ENCODE measurements around the gene JMJD8.

Gene JMJD8, protein sequence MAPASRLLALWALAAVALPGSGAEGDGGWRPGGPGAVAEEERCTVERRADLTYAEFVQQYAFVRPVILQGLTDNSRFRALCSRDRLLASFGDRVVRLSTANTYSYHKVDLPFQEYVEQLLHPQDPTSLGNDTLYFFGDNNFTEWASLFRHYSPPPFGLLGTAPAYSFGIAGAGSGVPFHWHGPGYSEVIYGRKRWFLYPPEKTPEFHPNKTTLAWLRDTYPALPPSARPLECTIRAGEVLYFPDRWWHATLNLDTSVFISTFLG

DNA sequence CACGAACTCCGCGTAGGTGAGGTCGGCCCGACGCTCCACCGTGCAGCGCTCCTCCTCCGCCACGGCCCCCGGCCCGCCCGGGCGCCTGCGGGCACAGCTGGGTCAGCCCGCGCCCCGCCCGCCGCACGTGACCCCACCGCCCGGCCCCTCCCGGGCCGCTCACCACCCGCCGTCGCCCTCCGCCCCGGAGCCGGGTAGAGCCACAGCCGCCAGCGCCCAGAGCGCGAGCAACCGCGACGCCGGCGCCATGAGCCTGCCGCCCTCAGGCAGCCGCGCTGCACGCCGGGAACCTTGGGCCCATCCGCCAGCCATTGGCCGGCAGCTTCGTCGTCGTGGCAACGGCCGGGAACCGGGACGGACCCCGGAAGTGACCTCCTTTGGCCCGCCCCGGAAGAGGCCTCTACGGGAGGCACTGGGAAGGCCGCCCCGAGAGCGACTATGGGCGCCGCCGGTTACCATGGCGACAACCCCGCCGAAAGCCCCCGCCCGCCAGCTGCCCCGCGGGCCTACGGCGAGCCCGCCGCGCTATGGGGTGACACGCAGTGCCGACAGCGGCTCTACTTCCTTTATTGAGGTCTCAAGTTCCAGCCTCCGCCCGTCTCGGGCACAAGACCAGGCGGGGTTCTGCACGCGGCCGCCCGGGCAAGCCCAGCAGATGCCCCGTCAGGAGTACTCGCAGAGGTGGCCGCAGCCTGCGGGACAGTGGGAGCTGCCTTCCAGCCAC, at the start of gene JMJD8:
Gene JMJD8, minus strand, starts transcription at position 264 of the 724 bp plus-strand sequence. Its CDS starts 15 bp downstream, at position 249.
- DNase-seq: peak; percentile 95

DNA sequence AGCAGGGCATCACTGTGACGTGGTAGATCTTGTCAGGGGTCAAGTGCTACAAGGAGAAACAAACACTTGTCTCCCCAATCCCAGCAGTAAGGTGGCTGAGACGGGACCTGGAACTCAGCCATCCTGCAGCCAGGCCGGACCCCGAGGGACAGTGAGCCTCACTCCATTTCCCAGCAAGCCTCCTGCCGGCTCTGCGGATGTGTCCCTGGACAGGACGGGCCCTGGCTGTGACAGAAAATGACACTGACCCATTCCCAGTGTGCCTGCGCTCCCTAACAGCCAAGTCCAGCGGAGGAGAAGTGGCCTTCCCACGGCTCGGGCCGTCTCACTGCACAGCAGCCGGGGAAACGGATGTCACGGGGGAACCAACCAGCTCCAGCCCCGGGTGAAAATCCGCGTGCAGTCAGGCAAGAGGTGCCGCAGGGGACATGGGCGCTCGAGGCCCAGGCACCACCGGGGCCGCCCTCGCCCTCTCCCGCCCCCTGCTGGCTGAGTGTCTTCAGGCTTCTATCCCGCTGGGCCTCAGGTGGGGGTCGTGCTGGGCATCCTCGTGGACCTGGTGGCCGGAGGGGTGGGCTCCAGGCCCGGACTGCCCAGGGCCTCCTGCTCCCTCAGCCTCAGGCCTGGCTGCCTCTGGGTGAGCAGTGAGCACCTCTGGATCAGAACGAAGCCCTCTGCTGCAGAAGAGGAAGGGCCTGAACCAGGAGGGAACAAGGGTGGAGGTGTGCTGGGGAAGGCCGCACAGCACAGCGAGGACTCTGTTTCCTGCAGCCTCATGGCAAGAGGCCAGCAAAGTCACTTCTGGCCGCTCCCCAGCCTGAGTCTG, 49.5 kb upstream of the JMJD8 start:
- DNase-seq: no peak

DNA sequence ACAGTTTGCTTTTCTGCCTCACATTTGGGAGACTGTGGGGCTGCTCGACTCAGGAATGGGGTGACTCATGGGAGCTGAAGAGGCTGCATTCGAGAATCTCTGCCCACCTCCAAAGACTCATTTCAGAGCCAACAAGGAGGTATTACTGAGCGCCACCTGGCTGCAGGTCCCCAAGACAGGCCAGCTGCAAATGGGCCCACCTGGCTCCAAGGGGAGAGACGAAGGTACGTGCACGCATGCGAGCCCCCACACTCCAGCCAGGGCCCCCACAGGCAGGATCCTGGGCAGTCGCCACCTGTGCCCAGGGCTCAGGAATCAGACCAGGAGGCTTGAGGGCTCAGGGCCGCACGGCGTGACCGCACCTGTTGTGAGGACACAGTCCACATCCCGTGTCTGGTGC, 48.8 kb upstream of the JMJD8 start:
- DNase-seq: no peak

DNA sequence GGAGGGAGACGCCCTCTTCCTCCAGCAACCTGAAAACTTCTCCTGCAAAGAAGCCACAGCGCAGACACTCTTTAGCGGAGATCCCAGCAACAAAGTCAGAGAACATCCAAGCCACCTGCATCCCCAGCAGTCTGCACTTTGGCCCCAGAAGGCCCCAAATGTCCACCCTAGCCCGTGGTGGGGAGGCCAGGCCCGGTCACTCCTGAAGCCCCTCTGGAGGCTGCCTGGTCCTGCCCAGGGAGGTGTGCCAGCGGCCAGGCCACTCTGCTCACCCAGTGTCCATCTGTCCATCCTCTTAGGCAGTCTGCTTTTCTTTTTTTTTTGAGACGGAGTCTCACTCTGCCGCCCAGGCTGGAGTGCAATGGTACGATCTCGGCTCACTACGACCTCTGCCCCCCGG, 48.2 kb upstream of the JMJD8 start:
- DNase-seq: no peak

DNA sequence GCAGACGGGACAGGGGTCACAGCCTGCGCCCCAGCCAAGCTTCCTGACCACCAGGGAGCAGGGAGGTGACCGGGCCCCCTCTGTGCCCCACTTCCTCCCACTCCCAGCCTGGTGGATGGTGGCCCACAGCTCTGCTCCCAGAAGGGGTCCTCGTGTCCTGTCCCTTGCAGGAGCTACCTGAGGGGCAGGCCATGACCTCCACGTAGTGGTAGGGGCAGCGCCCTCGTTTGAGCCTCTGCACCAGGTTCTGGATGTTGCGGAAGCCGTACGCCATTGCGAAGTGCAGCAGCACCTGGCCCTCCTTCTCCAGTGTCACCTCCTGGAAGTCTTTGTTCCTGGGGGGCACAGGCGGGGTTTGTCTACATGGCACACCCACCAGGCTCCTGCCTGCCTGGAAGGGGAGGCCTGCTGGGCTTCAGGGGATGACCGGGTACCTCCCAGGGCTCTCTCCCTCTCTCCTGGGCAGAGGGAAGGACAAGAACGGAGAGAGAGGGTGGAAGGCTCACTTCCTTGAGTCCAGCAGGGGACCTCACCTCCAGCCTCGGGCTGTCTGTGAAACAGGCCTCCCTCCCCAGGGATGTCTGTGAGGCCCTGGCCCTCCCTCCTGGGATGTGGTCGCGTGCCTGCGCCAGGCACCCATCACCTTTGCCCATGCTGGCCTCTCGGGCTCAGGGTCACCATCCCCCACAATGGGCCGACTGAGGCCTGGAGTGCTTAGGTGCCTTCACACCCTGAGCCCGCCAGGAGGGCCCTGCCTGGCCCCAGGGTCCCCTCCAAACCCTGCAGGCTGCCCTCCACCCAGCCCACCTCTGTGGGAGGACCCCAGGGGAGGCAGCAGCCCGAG, 46.8 kb upstream of the JMJD8 start:
- DNase-seq: no peak

DNA sequence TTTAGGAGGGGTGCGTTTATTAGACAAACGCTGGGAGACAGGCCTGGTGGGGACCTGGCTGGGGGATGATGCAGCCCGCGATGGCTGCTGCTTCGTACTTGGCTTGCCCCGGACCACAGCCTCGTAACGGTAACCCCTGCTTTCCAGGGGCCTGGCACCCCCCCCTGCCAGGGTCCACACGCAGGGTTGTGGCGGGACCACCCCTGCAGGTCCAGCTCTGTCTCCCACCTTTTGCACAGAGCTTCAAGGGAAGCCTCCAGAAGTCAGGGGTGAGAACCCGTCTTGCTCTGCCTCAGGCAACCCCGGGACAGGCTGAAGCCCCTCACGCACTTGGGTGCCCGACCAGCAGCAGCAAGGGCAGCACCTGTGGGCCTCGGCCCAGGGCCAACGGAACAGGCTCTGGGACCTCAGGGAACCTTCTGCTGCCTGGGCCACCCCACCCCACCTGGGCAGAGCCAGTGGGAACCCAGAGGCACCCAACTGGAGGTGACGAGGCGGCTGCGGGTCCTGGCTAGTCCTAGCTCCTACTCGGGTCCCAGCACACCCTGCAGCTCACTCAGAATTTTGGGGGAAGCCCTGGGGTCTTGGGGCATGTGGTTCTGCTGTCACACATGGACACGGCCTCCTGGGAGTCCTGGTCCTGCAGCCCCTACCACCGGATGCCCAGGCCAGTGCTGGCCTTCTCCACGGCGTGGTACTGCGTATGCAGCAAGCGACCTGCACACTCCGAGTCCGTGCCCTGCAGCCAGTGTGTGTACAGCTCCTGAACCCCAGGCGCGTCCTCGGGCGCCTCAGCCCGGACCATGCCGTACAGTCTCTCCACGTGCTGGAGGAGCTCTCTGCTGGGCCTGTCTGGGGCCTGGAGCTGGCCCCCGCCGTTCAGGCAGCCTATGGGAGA, 45.9 kb upstream of the JMJD8 start:
- no peak for DNase-seq

DNA sequence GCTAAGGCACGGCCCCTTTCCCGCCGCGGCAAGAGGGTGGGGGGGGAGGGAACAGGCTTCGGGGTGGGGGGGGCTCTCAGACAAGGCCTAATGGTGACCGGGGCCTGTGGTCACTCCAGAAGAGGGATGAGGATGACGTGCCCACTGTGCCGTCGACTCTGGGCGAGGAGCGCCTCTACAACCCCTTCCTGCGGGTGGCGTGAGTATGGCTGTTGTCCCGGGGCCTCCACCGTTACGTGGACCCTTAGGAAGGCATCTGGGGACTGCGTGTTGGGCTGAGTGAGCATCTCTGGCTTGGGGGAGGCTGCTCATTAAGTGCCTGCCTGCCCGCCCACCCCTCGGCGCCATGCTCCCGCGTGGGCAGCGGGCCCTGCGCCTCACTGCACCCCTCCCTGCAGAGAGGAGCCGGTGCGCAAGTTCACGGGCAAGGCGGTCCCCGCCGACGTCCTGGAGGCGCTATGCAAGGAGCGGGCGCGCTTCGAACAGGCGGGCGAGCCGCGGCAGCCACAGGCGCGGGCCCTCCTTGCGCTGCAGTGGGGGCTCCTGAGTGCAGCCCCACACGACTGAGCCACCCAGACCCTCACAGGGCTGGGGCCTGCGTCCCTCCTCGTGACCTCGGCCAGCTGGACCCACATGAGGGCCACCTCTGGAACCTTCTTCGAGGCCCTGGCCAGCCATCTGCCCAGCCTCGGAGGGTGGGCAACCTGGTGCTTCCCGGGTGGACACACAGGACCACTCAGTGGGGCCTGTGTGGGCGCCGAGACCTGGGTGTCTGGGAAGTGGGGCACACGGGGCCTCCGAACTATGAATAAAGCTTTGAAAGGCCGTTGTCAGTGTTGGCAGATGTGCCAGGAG, 45.0 kb upstream of the JMJD8 start:
- DNase-seq: no peak

DNA sequence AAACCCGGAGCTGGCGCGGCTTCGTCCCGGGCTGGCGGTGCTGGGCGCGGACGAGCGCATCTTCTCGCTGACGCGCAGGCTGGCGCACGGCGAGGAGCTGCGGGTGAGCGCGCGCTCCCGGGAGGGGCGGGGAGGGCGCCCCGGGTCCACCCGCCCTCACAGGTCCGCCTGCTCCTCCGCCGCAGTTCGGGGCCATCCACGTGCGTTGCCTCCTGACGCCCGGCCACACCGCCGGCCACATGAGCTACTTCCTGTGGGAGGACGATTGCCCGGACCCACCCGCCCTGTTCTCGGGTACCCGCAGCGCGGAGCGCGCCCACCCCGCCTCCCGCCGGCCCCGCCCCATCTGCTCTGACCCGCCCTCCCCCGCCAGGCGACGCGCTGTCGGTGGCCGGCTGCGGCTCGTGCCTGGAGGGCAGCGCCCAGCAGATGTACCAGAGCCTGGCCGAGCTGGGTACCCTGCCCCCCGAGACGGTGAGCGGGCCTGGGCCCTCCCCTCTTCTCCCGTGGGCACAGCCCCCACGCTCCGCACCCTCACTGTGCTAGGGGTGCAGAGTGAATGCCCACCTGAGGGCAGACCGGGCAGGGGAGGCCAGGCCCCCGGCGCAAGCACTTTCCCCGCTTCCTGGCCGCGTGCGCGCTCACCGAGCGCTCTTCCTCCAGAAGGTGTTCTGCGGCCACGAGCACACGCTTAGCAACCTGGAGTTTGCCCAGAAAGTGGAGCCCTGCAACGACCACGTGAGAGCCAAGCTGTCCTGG, 44.2 kb upstream of the JMJD8 start:
- peak; percentile 40 for DNase-seq

DNA sequence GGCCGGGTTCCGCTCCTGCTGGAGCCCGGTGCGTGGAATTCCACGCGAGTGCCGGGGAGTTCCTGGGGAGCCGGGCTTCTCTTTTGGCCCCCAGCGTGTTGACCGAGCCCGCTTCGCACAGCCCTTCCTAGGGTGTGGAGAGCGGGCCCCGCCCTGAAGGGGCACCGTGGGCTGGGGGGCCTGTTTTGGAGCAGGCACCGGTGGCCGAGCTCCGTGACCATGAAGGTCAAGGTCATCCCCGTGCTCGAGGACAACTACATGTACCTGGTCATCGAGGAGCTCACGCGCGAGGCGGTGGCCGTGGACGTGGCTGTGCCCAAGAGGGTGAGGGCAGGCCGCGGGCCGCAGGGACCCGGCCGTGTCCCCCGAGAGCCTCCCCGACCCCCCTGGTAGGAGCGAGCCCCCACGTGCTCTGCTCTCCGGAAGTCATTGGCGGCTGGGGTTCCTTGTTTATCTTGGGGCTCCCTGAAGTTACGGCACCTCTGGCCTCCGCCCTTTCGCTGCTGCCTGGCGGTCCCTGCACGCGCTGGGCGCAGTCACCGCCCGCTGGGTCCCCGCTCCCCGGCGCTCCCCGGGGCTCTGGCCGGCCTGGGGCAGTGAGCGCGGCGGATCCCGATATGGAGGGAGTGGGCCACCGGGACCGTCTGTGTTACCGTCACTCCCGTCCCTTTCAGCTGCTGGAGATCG, 43.3 kb upstream of the JMJD8 start:
- DNase-seq: no peak

DNA sequence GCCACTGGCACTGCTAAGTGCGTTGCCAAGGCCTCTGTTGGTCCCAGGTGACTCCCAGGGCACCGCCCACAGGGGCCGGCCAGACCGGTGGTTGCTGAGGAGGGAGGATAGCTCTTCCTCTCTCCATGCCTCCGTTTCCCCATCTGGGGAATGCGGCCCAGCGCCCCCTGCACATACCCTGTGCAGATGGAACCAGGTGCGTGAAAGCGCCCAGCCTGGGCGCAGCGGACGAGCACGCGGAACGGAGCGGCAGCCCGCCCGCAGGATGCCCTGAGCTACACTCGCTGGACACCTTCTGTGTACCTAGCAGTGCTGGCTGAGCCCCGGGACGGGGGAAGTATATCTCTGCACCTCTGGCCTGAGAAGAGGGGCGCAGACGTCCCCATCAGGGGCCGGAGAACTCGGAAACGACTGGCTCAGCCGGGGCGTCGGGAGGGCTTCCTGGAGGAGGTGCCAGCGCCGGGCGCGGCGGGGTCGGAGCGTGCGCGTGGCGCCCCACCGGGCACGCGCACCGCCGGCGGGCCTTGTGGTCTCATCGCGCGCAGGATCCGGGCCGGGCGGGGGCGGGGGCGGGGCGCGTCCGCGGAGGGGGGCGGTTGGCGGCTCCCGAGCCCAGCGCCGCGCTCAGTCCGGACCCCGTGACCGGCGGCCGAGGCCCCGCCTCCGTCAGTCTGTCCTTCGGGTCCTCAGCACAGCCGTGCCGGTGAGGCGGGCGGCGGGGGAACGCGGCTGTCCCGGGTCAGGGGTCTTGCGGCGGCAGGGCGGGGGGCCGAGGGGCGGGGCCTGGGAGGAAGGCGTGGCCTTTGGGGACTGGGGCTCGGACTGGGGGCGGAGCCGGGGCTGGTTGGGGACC, 42.5 kb upstream of the JMJD8 start, which contains the start of the genes CCDC78 and HAGHL:
Gene CCDC78, minus strand, starts transcription at position 6 of the 853 bp plus-strand sequence. CDS start 76 bp downstream, outside the sequence.
Gene HAGHL, plus strand, starts transcription at position 669 of the 853 bp plus-strand sequence. CDS start 404 bp downstream, outside the sequence.
- no peak for DNase-seq

DNA sequence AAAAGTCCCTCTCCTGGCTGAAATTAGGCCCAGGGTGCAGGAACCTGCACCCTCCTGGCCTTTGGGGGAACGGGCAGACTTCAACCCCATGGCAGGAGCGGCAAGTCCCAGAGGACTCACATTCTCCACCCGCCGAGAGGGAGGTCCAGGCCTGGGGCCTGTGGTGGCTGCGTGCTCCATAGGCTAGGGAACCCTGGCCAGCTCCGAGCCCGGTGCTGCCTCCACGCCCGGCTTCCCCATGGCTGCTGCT, 42.0 kb upstream of the JMJD8 start:
- DNase-seq: no peak

DNA sequence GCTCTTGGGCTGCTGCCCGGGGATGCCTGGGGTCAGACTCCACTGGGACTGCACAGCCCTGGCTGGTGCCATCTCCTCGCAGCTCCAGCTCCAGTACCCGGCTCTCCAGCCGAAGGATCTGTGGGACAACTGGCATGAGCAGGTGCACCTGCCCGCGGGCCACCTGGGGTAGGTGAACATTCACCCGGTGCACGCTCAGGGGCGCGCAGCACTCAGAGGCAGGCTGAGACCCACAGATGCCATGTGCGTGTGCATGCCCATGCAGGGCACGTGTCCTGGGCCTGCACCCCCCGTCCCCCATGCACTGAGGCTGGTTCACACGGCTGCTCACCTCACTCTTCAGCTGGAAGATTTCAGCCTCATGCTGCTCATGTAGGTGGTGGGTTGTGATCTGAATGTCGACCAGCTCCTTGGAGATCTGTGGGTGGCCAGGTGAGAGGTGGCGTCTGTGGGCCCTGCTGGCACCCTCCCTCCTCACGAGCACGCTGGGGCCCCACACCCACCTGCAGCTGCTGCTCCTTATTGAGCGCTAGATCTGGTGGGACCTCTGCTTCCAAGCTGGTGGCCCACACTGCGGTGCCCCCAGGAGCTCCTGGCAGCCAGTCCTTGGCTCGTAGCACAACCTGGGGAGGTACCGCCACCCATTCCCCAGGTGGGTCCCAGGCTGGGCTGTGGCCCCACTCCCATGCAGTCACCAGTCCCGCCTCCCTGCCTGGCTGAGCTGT, 41.5 kb upstream of the JMJD8 start:
- no peak for DNase-seq

DNA sequence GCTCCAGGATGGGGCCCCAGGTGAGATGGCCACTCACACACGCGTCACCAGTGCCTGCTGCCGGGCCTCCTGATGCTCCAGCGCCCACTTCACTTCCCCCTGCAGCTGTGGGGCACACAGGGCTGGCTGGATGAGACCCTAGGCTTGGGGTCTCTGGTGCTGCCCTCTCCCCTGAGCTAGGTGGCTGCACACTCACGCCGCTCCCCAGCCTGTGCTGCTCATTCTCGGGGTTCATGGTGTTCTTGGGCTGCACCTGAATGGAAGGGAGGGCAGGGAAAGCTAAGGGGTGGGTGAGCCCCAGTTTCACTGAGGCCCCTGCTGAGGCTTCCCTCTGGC, 40.9 kb upstream of the JMJD8 start:
- no peak for DNase-seq

DNA sequence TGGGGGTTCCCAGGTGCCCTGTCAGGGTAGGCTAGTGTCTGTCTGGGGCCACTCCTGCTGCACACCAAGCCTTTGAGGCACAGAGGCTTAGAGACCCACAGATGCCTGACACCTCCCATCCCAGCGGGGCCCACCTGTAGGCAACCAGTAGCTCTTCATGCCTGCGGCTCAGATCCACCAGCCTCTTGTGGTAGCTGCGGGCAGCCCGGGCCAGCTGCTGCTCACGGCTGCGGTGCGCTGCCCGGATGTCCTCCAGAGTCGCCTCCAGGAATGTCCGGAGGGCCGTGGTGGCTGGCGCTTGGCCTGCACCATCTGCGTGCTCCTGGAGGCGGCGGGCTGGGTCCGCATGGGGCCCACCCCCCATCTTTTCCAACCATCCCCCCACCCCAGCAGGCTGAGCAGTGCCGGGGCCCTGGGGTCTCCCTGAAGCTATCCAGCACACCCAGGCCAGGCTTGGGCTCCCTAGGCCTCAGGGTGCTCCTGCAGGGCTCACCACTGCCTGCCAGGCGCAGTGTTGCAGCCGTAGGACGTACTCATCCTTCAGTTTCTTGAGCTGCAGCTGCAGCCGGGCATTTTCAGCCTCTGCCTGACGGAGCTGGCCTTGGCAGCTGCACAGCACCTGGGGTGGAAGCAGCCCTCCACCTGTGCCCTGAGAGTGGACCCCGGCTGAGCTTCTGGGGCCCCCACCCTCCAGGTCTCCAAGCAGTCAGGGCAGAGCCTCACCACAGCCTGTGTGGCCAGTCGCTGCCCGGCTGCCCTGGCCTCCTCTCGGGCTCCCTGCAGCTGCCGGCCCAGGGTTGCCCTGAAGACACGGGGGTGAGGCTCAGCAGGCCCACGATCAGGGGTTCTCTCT, 40.3 kb upstream of the JMJD8 start:
- DNase-seq: no peak

DNA sequence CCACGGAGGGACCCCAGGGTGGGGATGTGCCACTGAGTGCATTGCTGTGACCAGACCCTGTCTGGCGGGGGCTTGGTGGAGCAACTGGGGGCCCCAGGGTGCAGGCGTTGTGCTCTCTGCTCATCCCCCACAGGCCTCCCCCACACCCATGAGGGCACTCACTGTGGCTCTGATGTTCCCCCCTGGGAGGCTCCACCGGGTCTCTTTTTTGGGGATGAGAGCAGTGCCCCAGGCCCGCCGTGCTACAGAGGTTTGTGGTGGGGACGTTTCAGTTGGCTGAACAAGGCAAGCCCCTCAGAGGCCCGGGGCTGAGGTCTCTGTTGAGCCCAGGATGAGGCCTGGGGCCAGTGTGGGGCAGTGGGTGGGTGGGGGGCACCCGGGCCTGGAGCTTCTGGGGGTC, 39.6 kb upstream of the JMJD8 start:
- no peak for DNase-seq

DNA sequence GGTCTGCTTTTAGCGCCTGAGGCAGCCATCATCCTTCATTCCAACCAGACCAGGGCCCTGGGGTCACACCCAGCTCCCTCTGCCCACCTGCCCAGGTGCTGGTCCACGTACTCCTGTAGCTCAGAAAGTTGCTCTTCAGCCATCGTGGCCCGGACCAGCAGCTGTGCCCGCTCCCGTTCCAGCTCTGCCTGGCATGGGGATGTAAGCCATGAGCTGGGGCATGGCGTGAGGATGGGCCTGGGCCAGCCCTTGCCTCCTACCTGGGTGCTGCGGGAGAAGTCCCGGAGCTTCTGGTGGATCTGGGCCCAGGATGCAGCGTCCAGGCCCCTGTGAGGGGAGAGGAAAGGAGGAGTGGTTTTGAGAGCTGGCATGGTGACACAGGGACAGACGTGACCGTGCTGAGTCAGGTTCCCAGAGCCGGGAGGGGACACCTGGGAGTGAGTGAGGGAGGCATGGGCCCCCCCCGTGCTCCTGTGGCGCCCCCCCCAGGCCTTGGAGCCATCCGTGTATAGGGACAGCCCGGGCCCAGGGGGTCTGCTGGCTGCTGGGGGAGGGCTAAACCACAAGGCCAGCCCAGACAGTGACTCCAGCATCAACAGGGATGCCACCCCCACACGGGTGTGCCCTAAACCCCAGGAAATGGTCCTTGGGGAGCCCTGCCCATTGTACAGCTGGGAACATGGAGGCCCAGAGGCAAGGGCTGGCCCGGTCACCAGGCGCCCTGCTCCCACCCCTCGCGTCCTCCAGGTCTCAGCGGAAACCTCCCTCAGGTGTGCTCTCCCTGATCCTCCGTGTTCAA, 38.9 kb upstream of the JMJD8 start:
- DNase-seq: no peak
